Mesodermal cell (in vitro differentiated cells): ENCODE data around the gene TMEM266.

Experiments used
- H3K27ac ChIP-seq: 2 replicates; pipeline ENCODE4 v1.7.0; 2013; ENCODE audit warnings: mild to moderate bottlenecking, low read depth, low read length, moderate library complexity; ENCODE audit not compliant: severe bottlenecking
- H3K36me3 ChIP-seq: 2 replicates; pipeline ENCODE4 v1.7.1; 2013; ENCODE audit warnings: mild to moderate bottlenecking, low read length, moderate library complexity; ENCODE audit not compliant: control insufficient read depth, insufficient read depth
- H3K4me1 ChIP-seq: one replicate; pipeline ENCODE4 v1.7.1; 2013; ENCODE audit warnings: mild to moderate bottlenecking, low read length; ENCODE audit not compliant: insufficient read depth, control insufficient read depth, poor library complexity, severe bottlenecking
- H3K4me3 ChIP-seq: 2 replicates; pipeline ENCODE4 v1.7.0; 2013; ENCODE audit warnings: low read length, control low read depth, mild to moderate bottlenecking; ENCODE audit not compliant: insufficient read depth, poor library complexity, severe bottlenecking; ENCODE audit errors: extremely low read depth
- H3K9me3 ChIP-seq: 2 replicates; pipeline ENCODE4 v1.7.1; 2013; ENCODE audit warnings: mild to moderate bottlenecking, low read length, moderate library complexity; ENCODE audit not compliant: control insufficient read depth
- WGBS, 2 experiments: methylation state at CpG; one replicate each; pipeline ENCODE4 v1.1.5; 2013; ENCODE audit warnings: missing lambda C conversion rate in 2 of 2; ENCODE audit not compliant: insufficient coverage in 2 of 2; 5-methylcytosine and 5-hydroxymethylcytosine counted together

The TMEM266 gene

DNA sequence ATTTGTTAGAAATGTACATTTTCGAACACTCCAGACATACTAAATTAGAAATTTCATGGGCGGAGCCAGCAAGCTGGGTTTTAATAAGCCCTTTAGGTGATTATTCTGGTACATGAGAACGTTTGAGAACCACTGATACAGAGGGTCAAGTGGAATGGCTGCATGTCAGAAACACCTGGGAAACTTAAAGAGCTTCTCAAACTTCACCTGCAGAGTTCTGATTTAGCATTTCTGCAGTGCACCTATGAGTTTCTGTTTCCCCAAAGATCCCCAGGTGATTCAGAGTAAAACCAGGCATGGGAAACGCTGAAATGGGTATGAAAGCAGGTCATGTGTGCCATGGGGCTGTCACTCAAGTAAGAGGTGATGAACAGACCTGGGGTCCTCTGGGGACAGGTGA, 68.1 kb downstream of the TMEM266 start:
- Histone ChIP-seq H3K4me1 (no peaks in the 10 kb centered on the region), H3K4me3 (no peak overlapping the region), H3K36me3 (no peaks in the 10 kb centered on the region), H3K9me3 (no peaks in the 10 kb centered on the region), H3K27ac (no peak overlapping the region)
- 60 to 89% methylated on average over 1 to 3 of the region's 4 CpGs for WGBS, 2 experiments

DNA sequence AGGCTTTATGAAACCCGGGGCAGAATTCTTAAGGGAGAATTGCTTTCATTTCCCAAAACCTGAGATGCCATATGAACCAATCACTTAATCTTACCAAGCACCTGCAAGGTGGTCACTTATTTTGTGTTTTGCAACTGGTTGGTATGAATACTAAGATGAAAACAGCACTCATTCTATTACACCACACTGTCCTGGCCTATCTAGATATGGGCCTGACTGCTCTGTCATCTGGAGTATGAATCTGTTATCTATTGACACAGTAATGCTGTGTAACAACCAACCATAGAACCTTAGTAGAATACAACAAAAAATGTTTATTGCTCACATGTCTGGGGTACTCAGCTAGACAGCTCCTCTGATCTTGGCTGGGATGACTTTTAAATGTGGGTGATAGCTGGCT, 74.8 kb downstream of the TMEM266 start:
- Histone ChIP-seq H3K36me3 (no peaks in the 10 kb centered on the region), H3K4me3 (no peak overlapping the region), H3K9me3 (no peaks in the 10 kb centered on the region), H3K4me1 (peaks cover 3% of the 10 kb centered on the region), H3K27ac (no peak overlapping the region)
- WGBS, 2 experiments: no CpG with 5 or more reads among the region's 1 CpG

DNA sequence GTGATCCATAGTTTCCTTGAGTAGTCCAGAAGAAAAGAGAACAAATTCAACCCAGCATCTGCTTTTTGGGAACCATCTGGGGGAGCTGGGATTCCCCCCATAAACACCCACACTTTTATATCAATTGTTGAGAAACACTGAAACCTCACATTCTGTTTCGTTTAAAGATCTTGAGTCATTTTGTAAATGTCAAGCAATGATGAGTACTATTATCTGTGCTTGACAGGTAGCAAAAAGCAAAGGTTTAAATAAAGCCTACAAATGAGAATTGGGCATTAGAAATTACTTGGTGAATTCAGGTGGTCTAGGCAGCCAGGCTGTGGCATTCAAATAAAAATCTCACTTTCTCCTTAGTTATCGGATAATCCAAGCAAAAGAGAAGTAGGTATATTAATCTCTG, 75.7 kb downstream of the TMEM266 start:
- no peak overlapping the region for H3K4me3 ChIP-seq
- H3K27ac ChIP-seq: no peak overlapping the region
- WGBS, 2 experiments: no CpG with 5 or more reads among the region's 2 CpGs
- no peaks in the 10 kb centered on the region for H3K36me3 ChIP-seq
- H3K4me1 ChIP-seq: peaks cover 7% of the 10 kb centered on the region
- no peaks in the 10 kb centered on the region for H3K9me3 ChIP-seq

DNA sequence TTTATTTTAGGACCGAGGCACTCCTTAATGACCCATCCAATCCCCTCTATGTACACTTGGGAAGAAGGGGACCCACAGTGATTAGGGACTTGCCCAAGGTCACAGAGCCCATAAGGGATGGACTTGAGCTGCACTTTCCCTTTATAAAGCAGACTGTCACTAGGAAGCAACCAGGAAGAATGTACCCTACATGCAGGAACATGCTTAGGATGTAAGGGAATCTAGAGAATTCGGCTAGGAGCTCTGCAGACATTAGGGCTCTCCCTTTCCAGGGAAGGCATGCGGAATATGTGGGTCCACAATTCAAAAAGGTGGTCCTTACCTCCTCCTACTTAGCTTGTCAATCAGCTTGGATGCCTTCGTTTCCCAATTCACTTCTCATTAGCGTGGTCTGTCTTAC, 78.7 kb downstream of the TMEM266 start:
- Histone ChIP-seq H3K27ac (no peak overlapping the region), H3K9me3 (no peaks in the 10 kb centered on the region)
- 92 to 94% methylated on average over 2 to 3 of the region's 5 CpGs for WGBS, 2 experiments

DNA sequence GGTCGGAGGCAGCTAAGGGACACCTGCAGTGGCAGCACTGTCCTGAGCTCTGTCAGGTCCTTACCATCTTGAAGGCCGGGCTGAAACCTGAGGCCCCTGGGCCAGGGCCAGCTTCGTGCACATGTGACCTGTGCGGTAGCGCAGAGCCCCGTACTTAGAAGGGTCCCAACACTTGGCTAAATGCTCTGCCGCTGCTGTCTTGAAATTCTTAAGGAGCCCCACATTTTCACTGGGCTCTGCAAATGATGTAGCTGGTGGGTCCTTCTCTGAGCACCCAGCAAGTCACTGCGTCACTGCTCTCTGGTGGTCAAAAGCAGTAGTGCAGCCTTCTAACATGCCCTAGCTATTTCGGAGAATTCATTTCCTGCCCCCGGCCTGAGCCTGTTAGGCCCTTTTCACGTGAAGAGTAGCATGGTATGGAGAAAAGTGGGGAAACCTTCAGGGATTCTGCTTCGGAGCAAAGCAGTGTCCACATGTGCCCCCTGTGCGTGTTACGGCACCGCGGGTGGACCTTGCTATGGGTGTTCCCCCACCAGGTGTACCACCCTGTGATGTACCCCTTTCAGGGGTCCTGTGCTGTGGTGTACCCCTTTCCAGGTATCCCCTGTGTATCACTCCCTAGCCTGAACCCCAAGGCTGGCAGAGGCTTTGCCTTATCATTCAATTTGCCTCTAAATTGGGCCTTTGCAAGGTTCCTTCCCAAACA, 79.7 kb downstream of the TMEM266 start:
- Histone ChIP-seq H3K9me3 (no peaks in the 10 kb centered on the region), H3K4me1 (peaks cover 7% of the 10 kb centered on the region), H3K27ac (no peak overlapping the region), H3K4me3 (no peak overlapping the region), H3K36me3 (no peaks in the 10 kb centered on the region)
- WGBS, 2 experiments: 33 to 38% methylated on average over 14 to 15 of the region's 16 CpGs

More for the DNA sequence above, 78.7 kb downstream of the TMEM266 start:
- H3K4me1 ChIP-seq: peaks cover 7% of the 10 kb centered on the region
- no peak overlapping the region for H3K4me3 ChIP-seq
- H3K36me3 ChIP-seq: no peaks in the 10 kb centered on the region

DNA sequence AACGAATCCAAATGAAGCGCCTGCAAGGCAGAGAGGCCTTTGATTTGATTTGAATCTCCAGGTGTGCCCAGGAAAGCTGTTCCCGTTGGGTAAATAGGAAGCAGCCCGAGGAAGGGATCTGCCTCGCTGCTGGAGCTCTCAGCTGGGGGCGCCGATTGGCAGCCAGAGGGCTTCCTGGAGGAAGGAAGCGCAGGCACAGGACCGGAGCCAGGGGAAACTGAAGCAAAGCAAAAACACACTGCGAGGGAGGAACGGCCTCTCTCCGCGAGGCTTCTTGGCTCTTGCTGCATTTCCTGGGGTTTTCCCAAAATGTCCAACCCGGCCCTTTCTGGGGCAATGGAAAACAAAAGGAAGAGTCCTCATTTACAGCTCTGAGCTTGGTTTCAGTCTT, 80.3 kb downstream of the TMEM266 start:
- WGBS, 2 experiments: 45 to 47% methylated on average over 13 to 14 of the region's 14 CpGs
- Histone ChIP-seq H3K27ac (no peak overlapping the region), H3K36me3 (no peaks in the 10 kb centered on the region), H3K9me3 (no peaks in the 10 kb centered on the region), H3K4me1 (peaks cover 7% of the 10 kb centered on the region), H3K4me3 (no peak overlapping the region)

DNA sequence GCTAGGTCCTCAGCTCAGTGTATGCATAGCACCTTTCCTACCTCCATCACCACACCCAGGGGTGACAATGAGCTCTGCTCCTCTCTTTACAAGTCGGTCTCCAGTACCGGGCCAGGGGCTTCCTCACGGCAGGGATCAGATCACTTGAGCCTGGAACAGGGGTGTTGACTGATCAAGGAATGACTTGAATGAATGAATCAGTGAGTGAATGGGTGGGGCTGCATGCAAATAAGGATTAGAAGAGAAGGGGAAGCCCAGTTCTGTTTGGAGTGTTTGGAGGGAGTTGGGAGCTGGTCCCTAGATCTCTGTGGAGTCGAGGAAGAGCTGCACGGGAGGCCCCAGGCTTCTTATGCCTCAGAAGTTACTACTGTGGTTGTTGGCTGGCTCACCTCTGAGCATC, 87.0 kb downstream of the TMEM266 start:
- 100% methylated on average over 1 of the region's 5 CpGs for WGBS, 2 experiments
- H3K4me1 ChIP-seq: peaks cover 6% of the 10 kb centered on the region
- no peaks in the 10 kb centered on the region for H3K9me3 ChIP-seq
- H3K27ac ChIP-seq: no peak overlapping the region
- H3K4me3 ChIP-seq: no peak overlapping the region
- H3K36me3 ChIP-seq: no peaks in the 10 kb centered on the region

DNA sequence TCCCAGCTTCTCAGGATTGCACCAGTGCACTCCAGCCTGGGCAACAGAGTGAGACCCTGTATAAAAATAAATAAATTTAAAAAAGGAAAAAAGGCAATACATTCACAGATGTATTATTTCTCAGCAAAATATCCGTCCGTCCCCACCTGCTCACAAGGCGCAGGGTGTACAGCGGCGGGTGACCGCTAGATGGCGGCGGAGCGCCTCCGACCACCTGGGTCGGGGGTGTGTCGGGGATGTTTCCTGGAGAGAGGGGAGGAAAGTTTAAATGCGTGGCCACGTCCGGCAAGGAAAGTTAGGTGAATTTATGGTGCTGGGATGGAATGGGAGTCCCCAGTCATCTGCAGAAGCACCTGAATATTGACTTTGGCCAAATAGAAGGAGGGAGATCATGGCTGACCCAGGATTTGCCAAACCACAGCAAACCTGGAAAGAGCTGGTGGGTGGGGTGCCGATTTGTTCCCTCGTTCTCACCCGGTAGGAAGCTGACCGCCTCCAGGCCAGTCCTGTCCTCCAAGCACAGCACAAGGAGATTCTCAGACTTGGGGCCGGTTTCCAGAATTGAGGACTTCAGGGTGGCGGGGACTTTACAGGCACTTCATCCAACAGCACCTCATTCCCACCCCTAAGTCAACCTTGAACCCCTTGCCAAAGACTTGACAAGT, 88.3 kb downstream of the TMEM266 start:
- 18 to 27% methylated on average over 8 to 14 of the region's 21 CpGs for WGBS, 2 experiments
- no peaks in the 10 kb centered on the region for H3K36me3 ChIP-seq
- H3K4me1 ChIP-seq: peaks cover 6% of the 10 kb centered on the region

DNA sequence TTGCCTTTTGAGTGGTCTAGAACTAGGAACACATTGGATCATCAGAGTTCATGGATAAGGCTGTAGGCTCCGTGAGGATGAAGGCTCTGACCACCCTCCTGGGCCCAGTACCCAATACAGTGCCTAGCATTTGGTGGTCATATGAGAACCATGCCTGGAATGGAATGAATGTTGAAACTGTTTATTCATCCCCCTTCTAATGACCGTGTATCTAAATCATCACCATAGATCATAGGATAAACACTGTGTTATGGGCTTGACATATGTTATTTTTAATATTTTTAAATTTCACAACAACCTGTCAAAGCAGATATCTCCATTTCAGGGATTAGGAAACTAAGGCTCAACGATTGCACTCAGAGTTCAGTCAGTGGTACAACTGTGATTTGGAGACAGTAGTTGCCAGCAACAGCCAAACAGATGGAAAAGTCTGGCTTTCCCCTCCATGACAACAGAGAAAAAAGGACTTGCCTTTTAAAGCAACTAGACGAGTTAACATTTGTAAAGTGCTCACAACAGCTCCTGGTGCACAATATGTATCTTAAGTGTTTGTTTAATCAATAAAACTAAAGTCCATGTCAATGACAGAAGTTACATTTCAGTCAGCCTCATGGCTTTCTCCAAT, 89.6 kb downstream of the TMEM266 start:
- no peaks in the 10 kb centered on the region for H3K36me3 ChIP-seq
- H3K27ac ChIP-seq: no peak overlapping the region
- H3K4me1 ChIP-seq: peaks cover 6% of the 10 kb centered on the region
- H3K9me3 ChIP-seq: no peaks in the 10 kb centered on the region
- 83% methylated on average over 1 of the region's 4 CpGs; no CpG with 5 or more reads in 1 of the 2 experiments for WGBS, 2 experiments
- no peak overlapping the region for H3K4me3 ChIP-seq

More for the DNA sequence above, 88.3 kb downstream of the TMEM266 start:
- Histone ChIP-seq H3K4me3 (no peak overlapping the region), H3K27ac (no peak overlapping the region), H3K9me3 (no peaks in the 10 kb centered on the region)

DNA sequence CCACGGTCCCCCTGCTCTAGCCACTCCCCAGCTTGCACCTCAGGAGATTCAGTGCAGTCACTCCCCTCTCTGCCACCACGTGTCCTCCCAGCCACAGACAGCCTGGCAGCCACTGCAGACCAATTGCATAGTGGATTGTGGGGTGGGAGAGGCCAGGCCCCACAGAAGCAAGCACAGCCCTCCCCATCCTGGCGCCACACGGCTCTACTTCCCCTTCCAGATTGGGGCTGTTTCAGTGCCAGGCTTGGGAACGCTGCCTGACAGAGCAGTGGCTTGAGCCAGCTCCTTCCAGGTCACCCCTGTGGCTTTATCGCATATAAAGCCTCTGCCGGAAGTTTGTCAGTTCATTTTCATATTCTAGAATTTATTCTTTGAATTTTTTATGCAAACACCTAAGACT, 90.7 kb downstream of the TMEM266 start:
- Histone ChIP-seq H3K9me3 (no peaks in the 10 kb centered on the region), H3K36me3 (no peaks in the 10 kb centered on the region), H3K27ac (no peak overlapping the region), H3K4me1 (peaks cover 6% of the 10 kb centered on the region), H3K4me3 (no peak overlapping the region)
- WGBS, 2 experiments: 77 to 96% methylated on average over 5 to 7 of the region's 7 CpGs
